BJ (cell line): Measurements from ENCODE around the gene TMEM131. TPM values are rescaled to one million over a fixed set of nuclear protein-coding genes. Genes with fewer than 3 reads are reported as not detected.

Experiments
- CTCF ChIA-PET: fragments of 350-600 bp; formaldehyde crosslinking; extraction: SDS; loops from one replicate; lab custom pipeline; 2021; ENCODE audit warnings: antibody characterized with exemption, inconsistent platforms; lab: Yijun Ruan, JAX
- POLR2A ChIA-PET: fragments of 300-600 bp; sonication (Branson Sonifier 250); formaldehyde crosslinking; extraction: SDS; loops from one replicate; lab custom pipeline; 2021; ENCODE audit warnings: antibody characterized with exemption; lab: Charles Lee
- DNase-seq: peaks from one replicate; pipeline ENCODE4 v3.0.0-alpha.2; 2011; ENCODE audit warnings: low read depth
- H3K27me3 ChIP-seq: 2 replicates; pipeline ENCODE4 v1.6.0; 2011; ENCODE audit warnings: low read length; ENCODE audit not compliant: control insufficient read depth, insufficient read depth
- H3K36me3 ChIP-seq: 2 replicates; pipeline ENCODE4 v1.5.1; 2011; ENCODE audit warnings: low read length; ENCODE audit not compliant: control insufficient read depth, insufficient read depth
- H3K4me3 ChIP-seq: 2 replicates; pipeline ENCODE4 v1.5.1; 2011; ENCODE audit warnings: low read depth, mild to moderate bottlenecking, control low read depth, low read length
- CTCF ChIP-seq: IDR thresholded peaks from 2 replicates; pipeline ENCODE4 v1.5.1; 2011; ENCODE audit warnings: low read depth, mild to moderate bottlenecking, control low read depth, inconsistent platforms, low read length, moderate library complexity; ENCODE audit not compliant: insufficient read depth
- polyA plus RNA-seq: library from polyadenylated mRNA; depleted of rRNA; stranded (reverse); fragments of >200 nt; gene quantifications from 2 replicates; pipeline ENCODE4 v1.2.3, GENCODE V29; 2011

Gene TMEM131
- polyA plus RNA-seq, 1 experiment, result 11.8 TPM

GRCh38 chr2:97719362-97720155 is 276.2 kb downstream of the TMEM131 start:
- ChIA-PET POLR2A (no interaction called here), CTCF (no interaction called here)
- Histone ChIP-seq H3K27me3 (no peaks in the 10 kb centered on the region), H3K4me3 (no peak overlapping the region), H3K36me3 (no peaks in the 10 kb centered on the region)
- no peak for DNase-seq
- no peak for TF ChIP-seq CTCF

GRCh38 chr2:97718942-97719341 is 276.8 kb downstream of the TMEM131 start:
- no peak for DNase-seq
- ChIA-PET POLR2A (no interaction called here), CTCF (no interaction called here)
- no peaks in the 10 kb centered on the region for H3K36me3 ChIP-seq
- H3K4me3 ChIP-seq, result no peak overlapping the region
- no peak for TF ChIP-seq CTCF
- H3K27me3 ChIP-seq, result no peaks in the 10 kb centered on the region

DNA sequence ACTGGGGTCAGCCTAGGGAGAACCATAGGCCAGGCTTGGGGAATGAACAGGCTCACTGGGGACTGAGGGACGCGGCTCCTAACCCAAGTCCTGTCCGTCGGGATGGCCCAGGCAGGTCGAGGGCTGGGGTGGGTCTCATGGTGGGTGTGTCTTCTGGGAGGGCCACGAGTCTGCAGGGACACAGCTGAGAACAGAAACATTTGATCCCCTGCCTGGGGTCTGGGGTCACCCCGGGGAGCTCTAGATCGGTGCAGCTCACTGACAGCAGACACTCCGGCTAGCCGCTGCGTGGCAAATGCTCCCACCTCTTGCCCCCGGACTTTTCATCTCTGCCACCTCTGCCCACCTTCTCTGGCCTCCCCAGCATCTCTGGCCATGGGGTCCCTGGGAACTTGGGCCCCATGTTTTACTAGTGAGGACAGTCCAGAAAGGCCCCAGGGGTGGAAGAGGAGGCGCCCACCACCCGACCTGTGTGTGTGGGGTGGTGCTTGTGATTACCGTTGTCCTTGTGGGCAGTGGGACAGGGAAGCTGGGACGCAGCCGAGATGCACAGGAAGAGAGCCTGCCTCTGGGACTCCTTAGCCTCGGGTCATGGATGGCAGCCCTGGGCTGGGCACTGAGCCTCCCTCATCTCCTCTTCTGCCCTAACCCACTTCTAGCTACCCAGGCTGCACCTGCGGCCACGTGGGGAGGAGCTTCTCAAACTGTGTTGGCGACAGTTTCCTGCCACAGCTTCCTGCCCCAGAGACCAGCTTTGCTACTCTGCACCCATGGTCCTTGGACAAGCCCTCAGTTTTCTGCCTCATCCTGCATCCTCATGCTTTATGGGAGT is 277.5 kb downstream of the TMEM131 start:
- H3K4me3 ChIP-seq, result no peak overlapping the region
- ChIA-PET POLR2A (no interaction called here), CTCF (interaction anchor here (0.7 kb wide), 1 partner anchor 10 kb away, joined by 3 read pairs; no protein-coding TSS in a partner anchor)
- TF ChIP-seq CTCF, result no peak
- no peaks in the 10 kb centered on the region for H3K36me3 ChIP-seq
- DNase-seq, result no peak
- no peaks in the 10 kb centered on the region for H3K27me3 ChIP-seq

DNA sequence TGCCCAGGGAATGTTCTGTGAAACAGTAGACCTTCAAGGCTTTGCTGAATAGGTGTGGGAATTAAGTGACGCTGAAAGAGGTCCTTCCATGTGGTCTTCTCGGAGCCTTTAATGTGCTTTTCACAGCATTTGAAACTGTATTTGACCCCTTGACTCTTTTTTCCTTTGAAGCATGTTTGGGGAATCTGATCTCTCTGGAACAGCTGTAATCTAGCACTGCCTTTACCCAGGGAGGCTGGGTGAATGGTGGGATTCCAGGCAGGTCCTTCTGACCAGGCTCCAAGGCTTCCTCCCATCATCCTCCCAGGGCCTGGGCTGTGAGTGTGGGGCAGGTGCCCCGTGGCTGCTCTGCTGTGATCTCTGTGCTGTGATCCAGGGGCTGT is 278.1 kb downstream of the TMEM131 start:
- ChIA-PET POLR2A (no interaction called here), CTCF (interaction anchor here (0.7 kb wide), 1 partner anchor 9 kb away, joined by 3 read pairs; no protein-coding TSS in a partner anchor)
- no peak for DNase-seq
- TF ChIP-seq CTCF, result no peak
- H3K4me3 ChIP-seq, result no peak overlapping the region
- H3K36me3 ChIP-seq, result no peaks in the 10 kb centered on the region
- no peaks in the 10 kb centered on the region for H3K27me3 ChIP-seq
